GM12878 (cell line): ENCODE results near the gene KIFBP. TPM values are rescaled to one million over a fixed set of nuclear protein-coding genes. Genes with fewer than 3 reads are reported as not detected.

Source experiments
- ATAC-seq: fragments of 200-7000 bp; cut with Tn5 transposase; 3 replicates; pipeline ENCODE4 v1.9.1; 2020; ENCODE audit warnings: mild to moderate bottlenecking, moderate library complexity
- BruUV-seq: library from RNA; stranded (reverse); fragments of 400-500 nt; replicated peaks from 2 replicates; lab custom pipeline; 2021; lab: Mats Ljungman, UMichigan
- CTCF ChIA-PET: fragments of 300-600 bp; sonication (Branson Sonifier 250); formaldehyde crosslinking; extraction: SDS; loops from one replicate; lab custom pipeline; 2021; ENCODE audit warnings: inconsistent platforms; lab: Yijun Ruan, JAX
- POLR2A ChIA-PET: fragments of 350-600 bp; formaldehyde crosslinking; extraction: SDS; loops from one replicate; lab custom pipeline; 2021; ENCODE audit warnings: inconsistent platforms; lab: Charles Lee
- RAD21 ChIA-PET: fragments of 300-600 bp; sonication (Branson Sonifier 250); formaldehyde crosslinking; loops from one replicate; lab custom pipeline; 2023; ENCODE audit warnings: antibody characterized with exemption; ENCODE audit not compliant: unreplicated experiment; lab: Charles Lee
- SMC1A ChIA-PET: fragments of 300-600 bp; sonication (Branson Sonifier 250); formaldehyde crosslinking; loops from one replicate; lab custom pipeline; 2023; ENCODE audit not compliant: unreplicated experiment, uncharacterized antibody; lab: Charles Lee
- DNase-seq: peaks from one replicate; pipeline ENCODE4 v3.0.0-alpha.2; 2011; ENCODE audit warnings: low read depth, low spot score
- FAIRE-seq: peaks from 3 replicates; lab custom pipeline; 2011; peaks lifted over from hg19 to GRCh38; lab: Jason Lieb, UNC
- H2AFZ ChIP-seq: 2 replicates; pipeline ENCODE4 v1.6.0; 2011; ENCODE audit warnings: low read depth, low read length, control low read depth; ENCODE audit not compliant: control insufficient read depth
- H3K27ac ChIP-seq: 2 replicates; pipeline ENCODE4 v1.5.1; 2011; ENCODE audit warnings: control low read depth; ENCODE audit not compliant: control insufficient read depth, insufficient read depth
- H3K27me3 ChIP-seq, 2 experiments: replicated peaks in 1 of 2; 2 replicates each; pipeline versions ENCODE4 v1.6.0 to v1.6.1; 2011; ENCODE audit warnings: low read length in 1 of 2; ENCODE audit not compliant: control insufficient read depth in 2 of 2, insufficient read depth in 2 of 2
- H3K36me3 ChIP-seq, 2 experiments: 2 replicates each; pipeline ENCODE4 v1.5.1; 2011; ENCODE audit warnings: low read length in 1 of 2; ENCODE audit not compliant: control insufficient read depth in 2 of 2, insufficient read depth in 2 of 2
- H3K4me1 ChIP-seq: 2 replicates; pipeline ENCODE4 v1.6.1; 2011; ENCODE audit warnings: mild to moderate bottlenecking, low read length, moderate library complexity, mixed read lengths; ENCODE audit not compliant: control insufficient read depth, insufficient read depth
- H3K4me2 ChIP-seq: 2 replicates; pipeline ENCODE4 v1.6.0; 2011; ENCODE audit warnings: control low read depth; ENCODE audit not compliant: control insufficient read depth, insufficient read depth
- H3K4me3 ChIP-seq: fragments of 200-600 bp; sonication (generic); 2 replicates; pipeline ENCODE4 v1.5.1; 2016
- H3K79me2 ChIP-seq: 2 replicates; pipeline ENCODE4 v1.6.0; 2011; ENCODE audit warnings: low read length; ENCODE audit not compliant: control insufficient read depth, insufficient read depth
- H3K9ac ChIP-seq: 2 replicates; pipeline ENCODE4 v1.8.0; 2011; ENCODE audit warnings: low read length, control low read depth, mixed read lengths; ENCODE audit not compliant: control insufficient read depth, insufficient read depth
- H3K9me3 ChIP-seq: replicated peaks from 3 replicates; pipeline ENCODE4 v1.5.1; 2011; ENCODE audit warnings: mild to moderate bottlenecking, low read length; ENCODE audit not compliant: control insufficient read depth, insufficient read depth
- H4K20me1 ChIP-seq: 2 replicates; pipeline ENCODE4 v1.6.0; 2011; ENCODE audit not compliant: control insufficient read depth, insufficient read depth
- CBFB ChIP-seq: IDR thresholded peaks from 2 replicates; pipeline ENCODE4 v1.6.1; 2016; ENCODE audit warnings: antibody characterized with exemption, low read depth
- EGR1 ChIP-seq, 2 experiments: IDR thresholded peaks; 1 replicate in 1 of 2; 2 replicates in 1 of 2; pipeline ENCODE4 v1.6.1; 2011 to 2012; ENCODE audit warnings: low read depth in 2 of 2, low read length in 2 of 2, borderline replicate concordance in 1 of 2, mild to moderate bottlenecking in 1 of 2, moderate library complexity in 1 of 2
- ETV6 ChIP-seq, 2 experiments: fragments of 450-650 bp in 1 of 2; IDR thresholded peaks in 1 of 2; conservative IDR thresholded peaks in 1 of 2; 2 replicates each; pipeline ENCODE4 v1.6.1; 2014; ENCODE audit warnings: antibody characterized with exemption in 1 of 2, borderline replicate concordance in 1 of 2, low read depth in 1 of 2, mild to moderate bottlenecking in 1 of 2, moderate library complexity in 1 of 2
- GATAD2B ChIP-seq: fragments of 450-650 bp; conservative IDR thresholded peaks from 2 replicates; pipeline ENCODE4 v1.6.1; 2017; ENCODE audit warnings: low read depth, mild to moderate bottlenecking, moderate library complexity
- IRF5 ChIP-seq: fragments of 450-650 bp; IDR thresholded peaks from 2 replicates; pipeline ENCODE4 v1.6.1; 2017; ENCODE audit warnings: borderline replicate concordance
- MEF2B ChIP-seq: fragments of 450-650 bp; IDR thresholded peaks from 2 replicates; pipeline ENCODE4 v1.6.1; 2018; ENCODE audit warnings: mild to moderate bottlenecking, moderate library complexity; ENCODE audit not compliant: partially characterized antibody, poor library complexity, severe bottlenecking
- NRF1 ChIP-seq: conservative IDR thresholded peaks from 2 replicates; pipeline ENCODE4 v1.6.1; 2011; ENCODE audit warnings: mild to moderate bottlenecking, low read depth, low read length, improper control_type of control experiment
- REST ChIP-seq: IDR thresholded peaks from 2 replicates; pipeline ENCODE4 v1.6.1; 2012; ENCODE audit warnings: mild to moderate bottlenecking, low read depth, low read length
- SMC3 ChIP-seq: IDR thresholded peaks from 2 replicates; pipeline ENCODE4 v1.6.1; 2011; ENCODE audit warnings: low read length, improper control_type of control experiment, borderline replicate concordance
- WGBS: methylation state at CpG from one replicate; pipeline ENCODE4 v1.1.6; 2016; ENCODE audit warnings: low lambda C conversion rate; ENCODE audit not compliant: insufficient replicate concordance, insufficient coverage; ENCODE audit errors: missing lambda C conversion rate; 5-methylcytosine and 5-hydroxymethylcytosine counted together
- in situ Hi-C: fragments of 300-500 bp; cut with MboI; formaldehyde crosslinking; loops from 9 replicates; pipeline ENCODE4 v1.14.3; 2018; ENCODE audit warnings: mixed read lengths
- intact Hi-C: fragments of 100-400 bp; cut with micrococcal nuclease; formaldehyde crosslinking; loops from one replicate; pipeline ENCODE4 v1.14.2; 2022; ENCODE audit not compliant: unreplicated experiment
- polyA plus RNA-seq, 11 experiments: library from polyadenylated mRNA; depleted of rRNA in 4 of 11; unstranded in 6 of 11; stranded (reverse) in 5 of 11; fragments of >200 nt; fragmentation: Nextera tagmentation in 4 of 11; fragmentation: Illumina TruSeq in 1 of 11; extraction: Ambion mirVana in 4 of 11; extraction: Trizol in 1 of 11; gene quantifications; 1 replicate in 1 of 11; 2 replicates in 10 of 11; pipeline versions ENCODE4 v1.2.1 to v1.2.3, GENCODE V29; 2011 to 2016; ENCODE audit warnings: inconsistent platforms in 2 of 11, missing spikeins in 2 of 11, low read depth in 1 of 11
- total RNA-seq, 4 experiments: library from RNA; depleted of rRNA in 3 of 4; stranded (reverse); fragments of >200 nt in 3 of 4; fragmentation: Illumina TruSeq in 1 of 4; extraction: Trizol in 1 of 4; gene quantifications; 2 replicates each; pipeline versions ENCODE4 v1.2.1 to v1.2.3, GENCODE V29; 2013 to 2021
- TF ChIP-seq, protein P1 (sequence below): fragments of 450-650 bp; IDR thresholded peaks from 2 replicates; pipeline ENCODE4 v1.6.1; 2017; ENCODE audit warnings: mild to moderate bottlenecking, moderate library complexity

The KIFBP gene
- total and polyA plus RNA-seq, 10 of the 15 experiments (the other 5 are each of a cell fraction or from before 2014, with no cell fraction given) = 8.6 to 29.5 (median 18.7) TPM

GRCh38 chr10:69005704-69006485, 17.3 kb downstream of the KIFBP start (continued):
- TF ChIP-seq CBFB = no peak

DNA sequence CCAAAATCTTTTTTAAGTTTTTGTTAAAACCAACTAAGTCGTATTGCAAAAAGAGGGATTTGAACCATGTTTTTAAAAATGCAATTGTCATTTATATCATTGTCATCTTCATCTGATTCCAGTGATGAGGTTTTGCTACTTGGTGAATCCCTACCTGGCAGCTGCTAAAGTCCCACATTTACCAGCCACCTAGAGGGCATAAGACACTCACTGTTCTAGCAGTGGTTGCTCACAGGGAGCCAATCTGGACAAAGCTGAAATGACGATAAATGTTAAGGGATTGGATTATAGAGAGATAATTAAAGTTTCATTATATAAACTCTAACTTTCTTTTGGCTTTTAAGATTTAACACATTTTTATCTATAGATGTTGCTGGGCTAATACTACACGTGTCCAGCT, 18.7 kb downstream of the KIFBP start:
- 74% methylated on average over 3 of the region's 3 CpGs for WGBS
- BruUV-seq = no TSS peak
- Histone ChIP-seq H3K79me2 (no peaks in the 10 kb centered on the region), H3K9me3 (no peaks in the 10 kb centered on the region), H3K9ac (no peak overlapping the region), H3K27me3 (no peaks in the 10 kb centered on the region), H3K36me3 (no peaks in the 10 kb centered on the region; a peak in 2 of 4 replicates), H4K20me1 (no peaks in the 10 kb centered on the region), H3K4me1 (no peaks in the 10 kb centered on the region), H3K27ac (no peak overlapping the region), H3K4me3 (no peak overlapping the region), H2AFZ (no peak overlapping the region), H3K4me2 (no peak overlapping the region)
- SMC1A ChIA-PET = interaction anchor here (0.7 to 13.0 kb wide), 22 partner anchors 10 to 218 kb away, joined by 3 to 269 read pairs (median 8); partner anchors contain the start of genes HKDC1 and SRGN
- ATAC-seq (peak; percentile 78), FAIRE-seq (no peak), DNase-seq (no peak)
- CTCF ChIA-PET = interaction anchor here (0.8 to 8.9 kb wide), 21 partner anchors 10 to 385 kb away, joined by 3 to 272 read pairs (median 8); partner anchors contain the start of genes DDX21, KIFBP, SRGN and VPS26A
- POLR2A ChIA-PET = interaction anchor here (0.6 to 1.9 kb wide), 5 partner anchors 55 to 118 kb away, joined by 3 to 10 read pairs (median 3); partner anchors contain the start of gene SRGN
- RAD21 ChIA-PET = interaction anchor here (0.8 to 8.3 kb wide), 13 partner anchors 8 to 385 kb away, joined by 3 to 252 read pairs (median 13); partner anchors contain the start of gene SRGN
- in situ Hi-C loops = loop anchor here (10.0 kb wide), 1 partner anchor 88 kb away; no protein-coding TSS in a partner anchor
- intact Hi-C loops = loop anchor here (5.0 kb wide), 1 partner anchor 40 kb away; no protein-coding TSS in a partner anchor
- no peak for TF ChIP-seq GATAD2B
- no peak for TF ChIP-seq EGR1 (IDR thresholded peaks at IDR 0.05; ENCODE audit: borderline replicate concordance in 1 of 2, low read depth in 2 of 2, low read length in 2 of 2)
- peak; percentile 57; the same call in 1 of the 2 replicates for TF ChIP-seq SMC3
- TF ChIP-seq REST = no peak
- no peak for TF ChIP-seq ETV6 (conservative IDR thresholded peaks at IDR 0.05 in 1 of 2, IDR thresholded peaks at IDR 0.05 in 1 of 2; ENCODE audit: borderline replicate concordance in 1 of 2, low read depth in 1 of 2)
- no peak for TF ChIP-seq IRF5
- TF ChIP-seq, protein P1, sequence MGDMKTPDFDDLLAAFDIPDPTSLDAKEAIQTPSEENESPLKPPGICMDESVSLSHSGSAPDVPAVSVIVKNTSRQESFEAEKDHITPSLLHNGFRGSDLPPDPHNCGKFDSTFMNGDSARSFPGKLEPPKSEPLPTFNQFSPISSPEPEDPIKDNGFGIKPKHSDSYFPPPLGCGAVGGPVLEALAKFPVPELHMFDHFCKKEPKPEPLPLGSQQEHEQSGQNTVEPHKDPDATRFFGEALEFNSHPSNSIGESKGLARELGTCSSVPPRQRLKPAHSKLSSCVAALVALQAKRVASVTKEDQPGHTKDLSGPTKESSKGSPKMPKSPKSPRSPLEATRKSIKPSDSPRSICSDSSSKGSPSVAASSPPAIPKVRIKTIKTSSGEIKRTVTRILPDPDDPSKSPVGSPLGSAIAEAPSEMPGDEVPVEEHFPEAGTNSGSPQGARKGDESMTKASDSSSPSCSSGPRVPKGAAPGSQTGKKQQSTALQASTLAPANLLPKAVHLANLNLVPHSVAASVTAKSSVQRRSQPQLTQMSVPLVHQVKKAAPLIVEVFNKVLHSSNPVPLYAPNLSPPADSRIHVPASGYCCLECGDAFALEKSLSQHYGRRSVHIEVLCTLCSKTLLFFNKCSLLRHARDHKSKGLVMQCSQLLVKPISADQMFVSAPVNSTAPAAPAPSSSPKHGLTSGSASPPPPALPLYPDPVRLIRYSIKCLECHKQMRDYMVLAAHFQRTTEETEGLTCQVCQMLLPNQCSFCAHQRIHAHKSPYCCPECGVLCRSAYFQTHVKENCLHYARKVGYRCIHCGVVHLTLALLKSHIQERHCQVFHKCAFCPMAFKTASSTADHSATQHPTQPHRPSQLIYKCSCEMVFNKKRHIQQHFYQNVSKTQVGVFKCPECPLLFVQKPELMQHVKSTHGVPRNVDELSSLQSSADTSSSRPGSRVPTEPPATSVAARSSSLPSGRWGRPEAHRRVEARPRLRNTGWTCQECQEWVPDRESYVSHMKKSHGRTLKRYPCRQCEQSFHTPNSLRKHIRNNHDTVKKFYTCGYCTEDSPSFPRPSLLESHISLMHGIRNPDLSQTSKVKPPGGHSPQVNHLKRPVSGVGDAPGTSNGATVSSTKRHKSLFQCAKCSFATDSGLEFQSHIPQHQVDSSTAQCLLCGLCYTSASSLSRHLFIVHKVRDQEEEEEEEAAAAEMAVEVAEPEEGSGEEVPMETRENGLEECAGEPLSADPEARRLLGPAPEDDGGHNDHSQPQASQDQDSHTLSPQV = no peak
- TF ChIP-seq NRF1 = no peak
- no peak for TF ChIP-seq MEF2B
